ENCODE data around the gene SCML2.
"Not testable (repeated sequence)": the region's sequence is repeated elsewhere in the genome, so short reads cannot be mapped to it uniquely, and the experiment has no call there.

SCML2 gene

DNA sequence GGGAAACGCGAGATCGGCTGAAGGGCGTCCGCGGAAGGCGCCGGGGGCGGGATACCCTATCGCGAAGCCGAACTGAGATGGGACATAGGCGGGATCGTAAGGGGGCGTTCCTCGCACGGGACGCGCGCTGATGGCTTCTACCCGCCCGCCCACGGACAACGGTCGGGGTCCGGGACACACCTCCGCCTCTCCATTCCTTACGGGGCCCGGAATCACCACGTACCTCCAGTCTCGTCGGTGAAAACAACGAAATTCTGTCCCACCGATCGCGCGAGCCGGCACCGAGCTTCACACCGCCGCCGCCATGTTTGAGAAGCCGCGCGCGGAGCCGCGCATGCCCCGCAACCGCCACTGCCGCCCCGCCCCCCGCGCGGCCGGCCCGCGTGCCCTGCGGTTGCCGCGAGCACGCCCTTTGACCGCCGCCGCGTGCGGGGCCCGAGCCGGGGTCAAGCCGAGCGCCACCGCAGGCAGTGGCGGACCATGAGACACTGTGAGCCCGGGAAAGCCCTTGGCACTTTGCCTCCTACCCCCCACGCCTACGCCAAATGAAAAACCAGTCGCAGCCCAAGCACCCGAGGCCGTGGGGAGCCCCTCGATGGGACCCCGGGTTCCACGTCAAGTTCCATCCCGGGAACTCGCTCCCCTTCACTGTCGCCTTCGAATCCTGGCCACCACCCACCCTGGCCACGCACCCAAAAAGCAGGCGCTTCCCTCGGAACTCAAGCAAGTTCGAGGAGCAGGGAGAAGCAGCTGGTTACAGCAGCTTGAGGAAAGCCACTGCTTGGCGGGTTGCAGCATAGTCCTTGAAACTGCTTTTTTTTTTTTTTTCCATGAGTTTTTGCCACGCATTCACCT is at the start of gene SCML2:
SCML2 (minus strand) TSS at position 320 of the 855 bp plus-strand sequence. CDS start 20,617 bp downstream, outside the sequence.
- peak; percentile 10 for DNase-seq (ENCODE audit: low read depth)

DNA sequence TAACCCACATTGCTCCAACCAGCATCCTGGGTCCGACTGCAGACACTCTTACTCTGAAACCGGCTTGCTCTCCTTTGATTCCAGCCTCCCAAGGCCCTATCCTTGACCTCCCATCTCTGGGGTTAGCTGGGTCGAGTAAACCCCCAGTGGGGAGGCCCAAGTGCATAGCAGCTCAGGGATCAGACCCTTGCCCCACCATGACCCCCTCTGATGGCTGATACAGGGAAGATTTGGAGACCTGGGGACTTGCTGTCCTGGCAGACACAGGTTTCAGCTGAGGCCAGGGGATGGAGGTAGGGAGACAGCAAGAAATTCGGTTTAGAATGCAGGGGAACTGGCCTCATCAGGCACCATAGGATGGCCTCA is 47.3 kb upstream of the SCML2 start:
- DNase-seq (ENCODE audit: low read depth) = no peak

DNA sequence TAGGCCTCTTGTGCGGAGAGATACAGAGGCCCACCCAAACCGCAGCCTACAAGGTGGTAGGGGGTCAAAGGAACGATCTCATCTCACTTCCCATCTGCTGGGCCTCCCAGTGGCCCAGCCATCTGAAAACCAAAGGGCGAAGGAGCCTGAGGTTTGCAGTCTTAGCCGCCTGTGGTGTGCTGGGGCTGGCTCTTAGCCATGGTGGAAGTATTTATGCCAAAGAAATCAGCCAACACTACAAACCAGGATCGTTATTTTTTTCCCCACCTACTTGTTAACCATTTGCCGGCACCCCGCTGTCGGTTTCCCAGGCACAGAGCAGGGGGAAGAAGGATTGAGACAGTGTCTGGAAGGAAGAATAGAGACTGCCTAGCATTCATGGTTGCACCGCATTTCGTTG is 40.0 kb upstream of the SCML2 start:
- DNase-seq (ENCODE audit: low read depth) = no peak

DNA sequence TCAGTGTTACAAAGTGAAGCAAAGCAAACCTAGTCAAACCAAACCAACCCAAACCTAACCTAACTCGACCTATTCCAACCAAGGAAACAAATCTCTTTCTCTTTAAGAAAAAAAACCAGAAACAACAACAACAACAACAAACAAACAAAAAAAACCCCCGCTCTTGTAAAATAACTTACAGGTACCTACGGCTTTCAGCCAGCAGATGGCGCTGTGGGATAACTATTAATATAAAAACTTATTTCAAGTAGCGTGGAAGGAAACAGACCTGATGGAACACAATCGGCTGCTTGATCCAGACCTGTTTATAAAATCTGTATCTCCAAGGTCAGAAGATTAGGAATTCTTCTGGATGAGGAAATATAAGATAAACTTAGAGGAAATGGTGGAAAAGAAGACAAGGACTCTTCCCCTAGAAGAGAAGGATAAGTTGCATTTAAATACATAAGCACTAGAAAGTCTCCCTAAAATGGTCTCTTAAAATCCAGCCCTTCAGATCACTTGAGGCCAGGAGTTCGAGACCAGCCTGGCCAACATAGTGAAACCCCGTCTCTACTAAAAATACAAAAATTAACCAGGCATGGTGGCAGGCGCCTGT is 36.6 kb upstream of the SCML2 start:
- DNase-seq (ENCODE audit: low read depth) = peak; percentile 57

DNA sequence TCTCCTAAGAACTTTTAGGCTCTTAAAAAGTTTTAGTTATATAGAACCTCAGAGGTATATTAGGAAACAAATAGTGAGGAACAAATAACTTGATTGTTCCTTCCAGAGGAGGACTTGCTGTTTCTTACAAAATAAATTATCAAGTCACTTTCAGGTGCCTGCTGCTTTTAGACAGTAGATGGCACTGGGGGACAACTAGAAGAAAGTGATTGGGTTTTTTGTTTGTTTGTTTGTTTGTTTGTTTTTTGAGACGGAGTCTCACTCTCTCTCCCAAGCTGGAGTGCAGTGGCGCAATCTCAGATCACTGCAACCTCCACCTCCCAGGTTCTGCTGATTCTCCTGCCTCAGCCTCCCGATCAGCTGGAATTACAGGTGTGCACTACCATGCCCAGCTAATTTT is 35.5 kb upstream of the SCML2 start:
- DNase-seq (ENCODE audit: low read depth) = no peak

DNA sequence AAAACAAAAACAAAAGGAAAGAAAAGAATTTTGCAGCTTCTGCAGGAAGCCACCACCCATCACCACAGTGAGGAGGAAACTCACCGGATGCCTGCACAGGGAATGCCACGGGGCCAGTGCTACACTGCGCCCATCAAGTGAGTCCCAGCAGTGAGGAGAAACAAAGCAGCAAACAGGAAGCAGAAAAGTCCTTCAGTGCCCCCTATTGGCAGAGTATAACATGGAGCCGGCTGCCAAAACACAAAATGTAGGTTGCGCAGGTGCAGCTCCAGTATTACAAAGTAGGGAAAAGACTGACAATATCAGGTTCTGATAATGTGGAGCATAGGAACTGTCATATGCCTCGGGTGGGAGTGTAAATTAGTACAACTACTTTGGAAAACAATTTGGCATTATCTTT is 23.3 kb upstream of the SCML2 start:
- peak; percentile 13 for DNase-seq (ENCODE audit: low read depth)

DNA sequence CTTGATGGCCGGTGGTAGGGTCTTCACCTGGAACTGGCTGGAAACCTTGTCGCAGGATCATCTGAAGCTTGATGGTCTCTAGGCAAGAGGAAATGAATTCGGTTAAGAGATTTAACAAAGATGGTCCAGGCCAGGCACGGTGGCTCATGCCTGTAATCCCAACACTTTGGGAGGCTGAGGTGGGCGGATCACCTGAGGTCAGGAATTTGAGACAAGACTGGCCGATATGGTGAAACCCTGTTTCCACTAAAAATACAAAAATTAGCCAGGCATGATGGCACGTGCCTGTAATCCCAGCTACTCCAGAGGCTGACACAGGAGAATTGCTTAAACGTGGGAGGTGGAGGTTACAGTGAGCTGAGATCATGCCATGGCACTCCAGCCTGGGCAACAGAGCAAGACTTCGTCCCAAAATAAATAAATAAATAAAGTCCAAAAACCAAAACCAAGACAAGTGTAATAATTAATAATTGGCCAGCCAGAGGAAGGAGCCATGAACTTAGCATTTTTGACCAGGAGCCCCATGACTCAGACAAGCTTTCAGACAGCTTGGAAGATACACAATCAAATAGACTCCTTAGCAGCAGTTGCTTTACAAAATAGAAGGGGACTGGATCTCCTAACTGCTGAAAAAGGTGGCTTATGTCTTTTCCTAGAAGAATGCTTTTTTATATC is 20.8 kb upstream of the SCML2 start:
- not testable (repeated sequence) for DNase-seq (ENCODE audit: low read depth)

DNA sequence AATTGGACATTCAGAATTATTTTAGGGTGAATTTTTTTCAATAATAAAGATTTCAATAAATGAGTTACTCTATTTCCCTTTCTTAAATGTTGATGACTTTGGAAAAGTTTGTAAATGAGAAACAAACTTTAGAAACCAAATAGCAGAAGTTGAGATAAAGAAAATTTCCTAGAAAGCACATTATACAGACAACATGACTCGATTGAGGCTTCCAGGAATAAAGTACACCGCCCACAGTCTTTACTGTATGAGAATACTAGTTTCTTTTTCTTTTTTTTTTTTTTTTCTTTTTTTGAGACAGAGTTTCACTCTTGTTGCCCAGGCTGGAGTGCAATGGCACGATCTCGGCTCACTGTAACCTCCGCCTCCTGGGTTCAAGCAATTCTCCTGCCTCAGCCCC is 14.6 kb upstream of the SCML2 start:
- DNase-seq (ENCODE audit: low read depth) = not testable (repeated sequence)

DNA sequence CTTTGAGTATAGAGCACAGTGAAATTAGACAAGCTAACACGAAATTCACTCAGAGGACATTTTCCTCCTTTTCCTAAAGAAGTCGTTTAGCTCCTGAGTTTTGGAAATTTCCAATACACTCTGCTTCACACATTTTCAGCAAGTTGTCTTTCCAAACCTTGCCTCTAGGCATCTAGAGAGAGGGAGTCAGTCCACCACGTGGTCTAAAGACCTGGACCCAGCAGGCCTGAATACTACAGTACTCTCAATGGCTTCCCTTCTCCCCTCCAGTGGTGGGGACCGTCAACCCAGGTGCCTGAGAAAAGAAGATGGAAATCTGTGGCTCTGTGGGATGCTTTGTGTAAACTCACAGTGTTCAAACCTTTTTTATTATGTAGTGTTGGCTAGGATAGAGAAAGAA is 13.9 kb upstream of the SCML2 start:
- DNase-seq (ENCODE audit: low read depth) = no peak

DNA sequence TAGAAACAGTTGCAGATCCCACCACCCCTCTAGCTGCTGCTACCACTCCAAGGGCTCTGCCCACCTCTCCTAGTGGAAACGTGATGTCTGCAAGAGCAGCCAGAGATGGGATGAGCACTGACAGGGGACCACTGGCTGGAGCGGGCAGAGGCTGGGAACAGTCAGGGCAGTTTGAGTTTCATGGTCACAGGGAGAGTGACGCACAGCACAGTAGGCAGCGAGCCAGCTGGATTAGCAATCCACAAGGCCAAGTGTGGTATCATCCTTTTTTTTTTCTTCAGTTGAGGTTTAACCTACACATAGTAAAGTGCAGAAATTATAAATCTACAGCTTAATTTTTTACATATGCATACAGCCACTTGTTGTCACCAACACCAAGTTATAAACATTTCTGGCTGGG is 6.4 kb upstream of the SCML2 start:
- no peak for DNase-seq (ENCODE audit: low read depth)

DNA sequence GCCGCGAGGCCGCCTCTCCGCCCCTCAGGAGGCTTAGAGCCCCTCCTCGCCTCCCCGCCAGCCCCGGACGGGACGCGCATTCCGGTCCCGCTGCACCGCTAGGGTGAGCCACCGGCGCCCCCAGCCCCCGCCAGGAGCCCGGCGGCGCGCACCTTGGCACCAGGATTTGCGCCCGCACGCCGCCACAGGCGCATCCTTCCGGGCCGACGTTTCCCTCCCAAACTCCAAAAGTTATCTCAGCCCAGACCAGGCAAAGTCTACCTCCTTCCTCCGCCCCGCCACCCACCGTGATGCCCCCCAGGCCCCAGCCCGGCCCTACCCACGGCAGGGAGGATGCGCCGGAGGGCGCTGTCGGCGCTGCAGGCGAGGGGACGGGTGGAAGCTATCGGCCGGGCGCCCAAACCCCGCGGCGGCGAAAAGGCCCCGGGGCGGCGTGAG is 538 bp downstream of the SCML2 start:
- DNase-seq (ENCODE audit: low read depth) = no peak

DNA sequence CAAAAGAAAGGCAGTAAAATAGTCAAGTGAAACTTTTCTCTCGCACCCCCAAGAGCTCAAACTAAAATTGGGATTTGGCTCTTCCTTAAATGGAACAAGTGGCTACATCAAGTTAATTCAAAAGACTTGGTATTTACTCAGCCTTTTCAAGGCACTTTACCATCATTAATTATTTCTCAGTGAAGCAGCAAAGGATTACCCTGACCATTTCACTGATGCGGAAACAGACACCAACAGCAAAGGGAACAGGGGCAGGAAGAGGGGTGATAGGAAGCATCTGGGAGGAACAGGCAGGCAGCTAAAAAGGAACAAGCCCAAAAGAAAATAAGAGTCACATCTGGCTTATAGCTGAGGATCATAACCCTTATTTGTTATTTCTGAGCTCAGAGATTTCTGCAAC is 2.7 kb downstream of the SCML2 start:
- no peak for DNase-seq (ENCODE audit: low read depth)

DNA sequence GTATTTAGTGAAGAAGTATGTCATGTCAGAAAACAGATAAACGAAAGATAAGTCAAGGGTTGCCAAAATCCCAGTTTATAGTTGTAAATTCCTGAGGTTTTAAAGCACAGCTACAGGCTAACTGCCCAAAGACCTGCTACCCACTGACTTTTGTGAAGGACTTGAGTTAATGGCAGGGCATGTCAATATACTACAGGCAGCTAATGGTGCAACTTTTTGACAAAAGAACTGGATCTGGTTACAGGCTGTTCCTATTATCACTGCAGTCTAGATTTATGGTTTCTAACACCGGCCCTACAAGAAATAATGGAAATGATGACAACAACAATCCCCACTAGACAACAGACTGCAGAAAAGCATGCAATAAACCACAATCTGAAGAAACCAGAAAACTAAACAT is 6.4 kb downstream of the SCML2 start:
- peak; percentile 7 for DNase-seq (ENCODE audit: low read depth)

DNA sequence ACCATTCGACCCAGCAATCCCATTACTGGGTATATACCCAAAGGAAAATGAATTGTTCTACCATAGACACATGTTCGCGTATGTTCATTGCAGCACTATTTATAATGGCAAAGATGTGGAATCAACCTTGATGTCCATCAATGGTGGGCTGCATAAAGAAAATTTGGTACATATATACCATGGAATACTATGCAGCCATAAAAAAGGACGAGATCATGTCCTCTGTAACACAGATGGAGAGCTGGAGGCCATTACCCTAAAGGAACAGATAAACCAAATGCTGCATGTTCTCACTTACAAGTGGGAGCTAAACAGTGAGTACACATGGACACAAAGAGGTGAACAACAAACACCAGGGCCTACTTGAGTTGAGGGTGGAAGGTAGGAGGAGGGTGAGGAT is 45.1 kb downstream of the SCML2 start:
- no peak for DNase-seq (ENCODE audit: low read depth)

DNA sequence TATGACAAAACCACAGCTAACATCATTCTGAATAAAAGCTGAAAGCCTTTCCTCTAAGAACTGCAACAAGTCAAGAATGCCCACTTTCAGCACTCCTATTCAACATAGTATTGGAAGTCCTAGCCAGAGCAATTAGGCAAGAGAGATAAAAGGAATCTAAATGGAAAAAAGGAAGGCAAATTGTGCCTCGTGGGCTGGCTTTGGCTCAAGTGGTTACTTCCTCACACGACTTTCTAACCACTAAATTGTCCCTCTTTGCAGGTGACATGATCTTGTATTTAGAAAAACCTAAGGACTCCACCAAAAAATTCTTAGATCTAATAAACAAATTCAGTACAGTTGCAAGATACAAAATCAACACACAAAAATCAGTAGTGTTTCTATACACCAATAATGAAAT is 57.2 kb downstream of the SCML2 start:
- no peak for DNase-seq (ENCODE audit: low read depth)

DNA sequence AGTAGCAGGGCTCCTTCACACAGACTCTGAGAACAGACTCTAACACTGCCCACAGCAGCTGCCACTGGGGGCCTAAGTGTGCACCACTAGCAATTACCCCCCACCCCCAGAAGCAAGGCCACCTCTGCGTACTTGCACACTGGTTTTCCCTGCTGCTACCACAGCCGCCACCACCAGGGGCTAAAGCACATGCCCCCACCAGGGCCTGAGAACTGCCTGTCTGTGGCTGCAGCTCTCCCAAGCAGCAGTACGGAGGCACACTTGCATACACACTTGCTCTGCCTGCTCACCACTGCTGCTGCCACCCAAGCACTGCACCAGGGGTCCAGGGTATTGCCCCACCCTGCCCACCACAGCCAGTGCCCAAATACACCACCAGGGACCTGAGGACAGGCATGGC is 59.6 kb downstream of the SCML2 start:
- DNase-seq (ENCODE audit: low read depth) = no peak

DNA sequence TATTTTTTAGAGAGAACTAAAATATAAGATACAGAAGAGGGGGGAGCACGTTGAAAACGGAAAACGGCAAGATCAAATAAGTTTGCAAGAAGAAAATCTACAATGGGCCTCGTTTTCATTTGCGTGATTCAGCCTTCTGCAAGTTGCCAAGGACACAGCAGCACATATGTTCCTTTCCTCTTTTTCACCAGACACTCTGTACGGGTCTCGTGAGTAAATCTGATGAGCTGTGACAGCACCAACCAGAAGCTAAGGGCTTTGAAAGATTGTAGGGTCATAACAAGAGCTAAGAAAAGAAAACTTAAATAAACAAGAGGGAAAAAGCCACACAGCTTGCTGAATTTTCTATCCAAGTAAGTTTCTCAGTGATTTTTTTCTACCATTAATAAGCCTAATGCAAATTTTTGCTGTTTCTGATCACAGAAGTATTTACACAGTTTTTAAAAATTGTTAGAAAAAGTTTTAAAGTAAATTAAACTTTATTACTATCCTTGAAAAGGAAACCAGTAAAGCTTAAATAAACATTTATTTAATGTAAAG is 63.4 kb downstream of the SCML2 start:
- no peak for DNase-seq (ENCODE audit: low read depth)

DNA sequence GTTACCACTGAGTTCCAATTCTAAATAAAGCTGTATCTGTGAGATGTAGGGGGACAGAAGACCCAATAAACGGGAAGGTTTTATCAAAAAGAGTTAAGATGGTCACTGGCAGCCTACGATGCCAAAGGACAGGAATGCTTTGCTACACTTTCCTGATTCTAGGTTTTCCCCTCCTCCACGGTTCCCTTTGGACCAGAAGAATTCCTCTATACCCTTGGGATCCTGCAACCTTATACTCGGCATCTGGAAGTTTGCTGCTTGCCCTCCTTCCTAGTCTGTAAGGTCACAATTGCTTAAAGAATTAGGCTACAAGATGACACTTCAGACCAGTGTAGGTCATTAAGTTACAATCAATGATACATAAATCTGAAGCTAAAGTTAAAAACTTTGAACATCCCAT is 64.3 kb downstream of the SCML2 start:
- no peak for DNase-seq (ENCODE audit: low read depth)

DNA sequence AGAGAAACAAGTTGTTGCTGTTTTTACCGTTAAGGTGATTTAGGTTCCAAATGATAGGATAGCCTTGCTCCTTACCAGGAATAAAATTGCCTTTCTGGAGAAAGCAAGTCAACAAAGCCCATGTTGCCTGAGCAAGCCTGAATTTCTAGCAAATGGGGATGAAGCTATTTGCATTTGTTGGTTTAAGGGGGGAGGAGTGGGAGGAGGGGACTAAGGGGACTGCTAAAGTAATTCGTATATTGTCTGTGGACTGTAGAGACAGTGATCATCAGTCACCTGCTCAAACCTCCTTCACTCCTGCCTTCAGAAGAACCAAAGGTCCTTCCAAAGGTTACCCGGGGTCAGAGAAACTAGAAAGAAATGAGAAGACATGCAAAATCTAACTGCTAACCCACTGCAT is 65.8 kb downstream of the SCML2 start:
- no peak for DNase-seq (ENCODE audit: low read depth)

DNA sequence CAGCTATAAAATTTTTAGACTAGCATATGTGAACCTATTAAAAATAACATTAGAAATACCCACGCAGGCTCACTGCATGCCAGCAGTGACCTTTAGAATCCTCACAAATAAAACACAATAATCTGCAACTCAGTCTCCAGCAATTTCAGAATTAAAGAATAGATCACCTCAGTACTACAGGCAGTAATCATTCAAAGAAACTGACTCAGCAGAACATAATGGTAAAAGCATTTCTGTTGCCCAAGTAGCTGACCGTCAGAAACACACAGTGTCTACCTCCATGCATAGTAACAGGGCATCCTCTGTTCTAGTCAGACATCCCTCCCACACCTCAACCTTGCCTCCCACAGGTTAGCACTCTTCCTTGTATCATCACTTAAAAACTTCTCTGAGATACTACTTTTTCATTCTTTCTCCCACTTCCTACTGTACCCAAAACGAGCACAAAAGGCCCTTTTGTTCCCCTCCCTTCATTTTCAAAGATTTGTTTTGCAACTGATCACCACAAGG is 68.1 kb downstream of the SCML2 start:
- DNase-seq (ENCODE audit: low read depth) = peak; percentile 15

DNA sequence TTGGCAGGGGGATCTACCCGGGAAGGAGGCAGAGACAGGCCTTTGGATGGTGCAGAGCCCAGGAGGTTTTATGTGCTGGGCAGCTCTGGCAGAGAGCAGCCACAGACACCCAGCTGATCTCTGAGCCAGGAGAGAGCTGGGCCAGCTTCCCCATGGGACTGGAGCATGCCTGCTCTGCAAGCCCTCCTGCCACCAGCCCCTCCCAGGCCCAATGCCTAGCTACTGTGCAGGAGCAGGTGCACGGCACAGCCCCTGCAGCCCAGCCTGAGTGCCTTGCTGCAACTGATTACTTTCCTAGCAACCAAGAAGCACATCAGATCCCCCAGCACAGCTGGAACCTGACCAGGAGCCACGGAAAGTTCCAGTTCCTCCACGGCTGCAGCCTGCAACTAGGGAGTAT is 76.0 kb downstream of the SCML2 start:
- no peak for DNase-seq (ENCODE audit: low read depth)

DNA sequence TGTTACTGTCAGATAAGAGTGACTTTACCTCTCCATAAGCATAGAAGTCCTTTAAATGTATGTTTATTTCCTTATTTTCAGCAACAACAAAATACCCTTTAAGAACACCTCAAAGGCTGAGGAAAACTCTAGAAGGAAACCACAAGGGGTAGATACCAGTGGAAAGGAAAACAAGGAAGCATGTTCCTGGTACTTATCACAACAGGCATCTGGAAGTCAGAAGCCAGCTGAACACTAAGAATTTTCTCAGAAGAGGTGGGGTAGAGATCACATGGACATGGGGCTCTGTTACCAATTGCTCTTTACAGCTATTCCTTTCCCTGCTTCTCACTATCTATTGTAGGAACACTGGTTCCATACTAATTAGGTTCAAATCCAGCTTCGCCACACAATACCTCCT is 82.3 kb downstream of the SCML2 start:
- no peak for DNase-seq (ENCODE audit: low read depth)

DNA sequence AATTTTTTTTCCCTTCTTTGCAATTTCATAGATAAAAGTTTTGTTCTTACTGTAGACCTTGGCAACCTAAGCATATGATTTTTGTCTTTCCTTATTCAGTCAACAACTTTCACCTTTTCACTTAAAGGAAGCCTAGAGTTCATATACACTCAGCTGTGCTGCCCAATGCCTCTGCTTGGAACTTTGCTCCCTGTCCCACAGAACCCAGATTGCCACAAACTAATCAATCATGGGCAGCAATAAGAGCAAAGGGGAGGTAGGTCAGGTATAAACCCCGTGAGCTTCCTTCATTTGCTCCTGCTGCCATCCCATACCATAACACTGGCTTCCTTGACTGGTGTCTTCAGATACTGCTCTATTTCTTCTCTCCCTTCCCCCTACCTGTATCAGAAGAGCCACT is 82.8 kb downstream of the SCML2 start:
- DNase-seq (ENCODE audit: low read depth) = no peak

Data from amniotic epithelial cell (primary cell).